Endothelial cell (in vitro differentiated cells): ENCODE data around the gene RBM14. TPM values are rescaled to one million over a fixed set of nuclear protein-coding genes. Genes with fewer than 3 reads are reported as not detected.

ENCODE experiments used
- DNase-seq: peaks from one replicate; pipeline ENCODE4 v3.0.0; 2021; ENCODE audit warnings: low spot score
- H3K27ac Mint-ChIP-seq: one replicate; pipeline ENCODE4 v1.8.0; 2021; ENCODE audit warnings: mixed read lengths, inconsistent platforms; ENCODE audit not compliant: unreplicated experiment
- H3K27me3 Mint-ChIP-seq: one replicate; pipeline ENCODE4 v1.8.0; 2021; ENCODE audit warnings: mild to moderate bottlenecking, moderate library complexity, mixed read lengths, inconsistent platforms; ENCODE audit not compliant: unreplicated experiment
- H3K36me3 Mint-ChIP-seq: one replicate; pipeline ENCODE4 v1.8.0; 2021; ENCODE audit warnings: mild to moderate bottlenecking, low read depth, mixed read lengths, inconsistent platforms; ENCODE audit not compliant: unreplicated experiment
- H3K4me1 Mint-ChIP-seq: one replicate; pipeline ENCODE4 v1.8.0; 2021; ENCODE audit warnings: mild to moderate bottlenecking, mixed read lengths, inconsistent platforms; ENCODE audit not compliant: unreplicated experiment
- H3K4me3 Mint-ChIP-seq: one replicate; pipeline ENCODE4 v1.8.0; 2021; ENCODE audit warnings: mild to moderate bottlenecking, mixed read lengths, inconsistent platforms; ENCODE audit not compliant: unreplicated experiment
- H3K9me3 Mint-ChIP-seq: one replicate; pipeline ENCODE4 v1.8.0; 2021; ENCODE audit warnings: mixed read lengths, inconsistent platforms; ENCODE audit not compliant: unreplicated experiment
- CTCF ChIP-seq: fragments of 200-600 bp; sonication (generic); IDR thresholded peaks from one replicate; pipeline ENCODE4 v1.5.0; 2021; ENCODE audit warnings: antibody characterized with exemption; ENCODE audit not compliant: unreplicated experiment
- total RNA-seq: library from RNA; stranded (reverse); fragmentation: NEBNext Ultra II Directional; extraction: Animal tissue kit (Norgen Biotek cat#: 25700); gene quantifications from one replicate; pipeline ENCODE4 v1.2.1, GENCODE V29; 2021; ENCODE audit not compliant: unreplicated experiment

The RBM14 gene
- total RNA-seq, 1 donor from 2014 or later: 84.2 TPM

GRCh38 chr11:66593303-66593635 is 23.2 kb upstream of the RBM14 start:
- Mint-ChIP-seq H3K27me3 (peaks cover 7% of the 10 kb centered on the region), H3K36me3 (no peaks in the 10 kb centered on the region), H3K27ac (peak overlapping the region; percentile 87), H3K4me1 (peaks cover 14% of the 10 kb centered on the region), H3K4me3 (peak overlapping the region; percentile 99), H3K9me3 (no peaks in the 10 kb centered on the region)
- no peak for DNase-seq
- no peak for TF ChIP-seq CTCF

- Mint-ChIP-seq H3K36me3 (no peaks in the 10 kb centered on the region), H3K9me3 (no peaks in the 10 kb centered on the region), H3K27ac (peak overlapping the region; percentile 87), H3K27me3 (peaks cover 7% of the 10 kb centered on the region), H3K4me3 (peak overlapping the region; percentile 99), H3K4me1 (peaks cover 14% of the 10 kb centered on the region)
- TF ChIP-seq CTCF: no peak
- no peak for DNase-seq
Observed at GRCh38 chr11:66593650-66594049, 22.8 kb upstream of the RBM14 start.

GRCh38 chr11:66595245-66595904 is 21.1 kb upstream of the RBM14 start:
- Mint-ChIP-seq H3K27ac (peak overlapping the region; percentile 64), H3K36me3 (no peaks in the 10 kb centered on the region)
- no peak for TF ChIP-seq CTCF

GRCh38 chr11:66598993-66599392 is 17.4 kb upstream of the RBM14 start:
- Mint-ChIP-seq H3K4me3 (no peak overlapping the region), H3K27ac (no peak overlapping the region), H3K9me3 (no peaks in the 10 kb centered on the region), H3K27me3 (peaks cover 4% of the 10 kb centered on the region), H3K4me1 (peaks cover 5% of the 10 kb centered on the region), H3K36me3 (peaks cover 5% of the 10 kb centered on the region)
- no peak for DNase-seq
- TF ChIP-seq CTCF: no peak

More at GRCh38 chr11:66595245-66595904, 21.1 kb upstream of the RBM14 start:
- H3K27me3 Mint-ChIP-seq: peaks cover 7% of the 10 kb centered on the region
- peaks cover 14% of the 10 kb centered on the region for H3K4me1 Mint-ChIP-seq
- no peaks in the 10 kb centered on the region for H3K9me3 Mint-ChIP-seq
- peak overlapping the region; percentile 37 for H3K4me3 Mint-ChIP-seq
- no peak for DNase-seq

- Mint-ChIP-seq H3K4me1 (peaks cover 10% of the 10 kb centered on the region), H3K27ac (no peak overlapping the region), H3K9me3 (no peaks in the 10 kb centered on the region), H3K27me3 (peaks cover 4% of the 10 kb centered on the region), H3K4me3 (no peak overlapping the region), H3K36me3 (peaks cover 15% of the 10 kb centered on the region)
- DNase-seq: no peak
- TF ChIP-seq CTCF: no peak
Observed at GRCh38 chr11:66600219-66600618, 16.2 kb upstream of the RBM14 start.
